Common myeloid progenitor, CD34-positive (primary cell): Measurements from ENCODE around the gene SIX2.

Experiments used
- CTCF ChIA-PET: fragments of 350-600 bp; sonication (Branson Sonifier 250); formaldehyde crosslinking; loops from one replicate; lab custom pipeline; 2021; ENCODE audit warnings: antibody characterized with exemption; lab: Charles Lee
- POLR2A ChIA-PET: fragments of 350-600 bp; sonication (Branson Sonifier 250); formaldehyde crosslinking; loops from one replicate; lab custom pipeline; 2021; ENCODE audit warnings: antibody characterized with exemption; lab: Charles Lee
- DNase-seq, 3 donors: peaks; one replicate each; pipeline versions ENCODE4 v3.0.0 to v3.0.0-alpha.2; 2013
- H3K27ac ChIP-seq, 2 experiments: 1 replicate in 1 of 2; 2 replicates in 1 of 2; pipeline ENCODE4 v1.7.0; 2013; ENCODE audit warnings: inconsistent platforms in 2 of 2, low read length in 2 of 2, mild to moderate bottlenecking in 2 of 2, low read depth in 1 of 2, moderate library complexity in 1 of 2; ENCODE audit not compliant: severe bottlenecking in 2 of 2, insufficient read depth in 1 of 2, poor library complexity in 1 of 2
- H3K27me3 ChIP-seq, 5 experiments: replicated peaks in 2 of 5; 1 replicate in 3 of 5; 2 replicates in 2 of 5; pipeline versions ENCODE4 v1.6.1 to v1.7.0; 2013; ENCODE audit warnings: low read length in 4 of 5, mild to moderate bottlenecking in 2 of 5, moderate library complexity in 2 of 5, inconsistent platforms in 1 of 5; ENCODE audit not compliant: insufficient read depth in 5 of 5, control insufficient read depth in 4 of 5
- H3K36me3 ChIP-seq, 4 experiments: 1 replicate in 2 of 4; 2 replicates in 2 of 4; pipeline versions ENCODE4 v1.6.1 to v1.7.0; 2013; ENCODE audit warnings: low read length in 3 of 4, control low read depth in 1 of 4, mild to moderate bottlenecking in 1 of 4; ENCODE audit not compliant: control insufficient read depth in 4 of 4, insufficient read depth in 4 of 4
- H3K4me1 ChIP-seq, 4 experiments: 1 replicate in 3 of 4; 2 replicates in 1 of 4; pipeline versions ENCODE4 v1.6.1 to v1.7.1; 2013; ENCODE audit warnings: low read length in 3 of 4, mild to moderate bottlenecking in 3 of 4, control low read depth in 1 of 4, inconsistent platforms in 1 of 4, moderate library complexity in 1 of 4; ENCODE audit not compliant: control insufficient read depth in 4 of 4, insufficient read depth in 4 of 4; ENCODE audit errors: control extremely low read depth in 1 of 4
- H3K4me3 ChIP-seq, 7 experiments: 1 replicate in 4 of 7; 2 replicates in 3 of 7; pipeline versions ENCODE4 v1.5.1 to v1.7.0; 2013; ENCODE audit warnings: mild to moderate bottlenecking in 7 of 7, low read length in 6 of 7, moderate library complexity in 6 of 7, inconsistent platforms in 2 of 7, low read depth in 2 of 7, control low read depth in 1 of 7; ENCODE audit not compliant: insufficient read depth in 4 of 7, control insufficient read depth in 1 of 7; ENCODE audit errors: extremely low read depth in 1 of 7
- H3K9me3 ChIP-seq, 5 experiments: 1 replicate in 4 of 5; 2 replicates in 1 of 5; pipeline versions ENCODE4 v1.6.1 to v1.7.1; 2013; ENCODE audit warnings: low read length in 4 of 5, mild to moderate bottlenecking in 2 of 5, inconsistent platforms in 1 of 5, low read depth in 1 of 5, moderate library complexity in 1 of 5; ENCODE audit not compliant: control insufficient read depth in 4 of 5, insufficient read depth in 2 of 5; ENCODE audit errors: control extremely low read depth in 1 of 5
- WGBS: methylation state at CpG from one replicate; pipeline ENCODE4 v1.1.5; 2013; ENCODE audit not compliant: insufficient coverage; 5-methylcytosine and 5-hydroxymethylcytosine counted together

Gene SIX2

DNA sequence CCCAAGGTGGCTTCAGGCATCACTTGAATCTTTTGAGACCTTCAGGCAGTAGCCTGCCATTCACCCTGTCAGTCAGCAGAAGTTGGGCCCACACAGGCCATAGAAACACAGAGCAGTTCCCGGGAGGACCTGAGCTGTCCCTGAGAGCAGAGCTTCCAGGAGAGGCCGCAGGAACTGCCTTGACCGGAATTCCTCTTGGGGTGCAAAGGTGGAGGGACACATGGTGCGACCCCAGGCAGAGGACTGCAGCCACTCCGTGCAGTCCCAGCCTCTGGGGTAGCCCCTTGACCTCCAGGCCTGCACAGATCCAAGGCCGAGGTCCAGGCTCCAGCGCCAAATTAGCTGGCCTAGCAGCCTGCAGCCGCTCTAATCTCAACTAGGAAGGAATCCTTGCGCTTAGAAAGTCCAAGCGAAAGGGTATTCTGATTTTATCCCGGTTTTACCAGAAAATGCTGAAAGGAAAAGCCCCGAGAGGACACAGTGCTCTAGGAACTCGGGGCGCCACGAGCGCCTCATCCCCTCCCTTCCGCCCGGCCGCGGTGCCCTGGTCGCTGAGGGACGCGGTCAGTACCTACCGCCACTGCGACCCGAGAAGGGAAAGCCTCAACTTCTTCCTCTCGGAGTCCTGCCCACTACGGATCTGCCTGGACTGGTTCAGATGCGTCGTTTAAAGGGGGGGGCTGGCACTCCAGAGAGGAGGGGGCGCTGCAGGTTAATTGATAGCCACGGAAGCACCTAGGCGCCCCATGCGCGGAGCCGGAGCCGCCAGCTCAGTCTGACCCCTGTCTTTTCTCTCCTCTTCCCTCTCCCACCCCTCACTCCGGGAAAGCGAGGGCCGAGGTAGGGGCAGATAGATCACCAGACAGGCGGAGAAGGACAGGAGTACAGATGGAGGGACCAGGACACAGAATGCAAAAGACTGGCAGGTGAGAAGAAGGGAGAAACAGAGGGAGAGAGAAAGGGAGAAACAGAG is 5.4 kb downstream of the SIX2 start:
- H3K27me3 ChIP-seq = peaks cover 3 to 100% (median 73%) of the 10 kb centered on the region in 5 experiments
- H3K9me3 ChIP-seq = peaks cover 0 to 3% (median 0%) of the 10 kb centered on the region in 5 experiments
- H3K4me3 ChIP-seq = peak overlapping the region in 4 of 7 experiments; percentile 34 to 53 (median 46)
- WGBS = 13% methylated on average over 29 of the region's 41 CpGs
- CTCF ChIA-PET = interaction anchor here (1.5 to 2.4 kb wide), 2 partner anchors 10 to 48 kb away, joined by 3 to 9 read pairs; no protein-coding TSS in a partner anchor
- DNase-seq = no peak
- H3K4me1 ChIP-seq = peaks cover 0 to 52% (median 42%) of the 10 kb centered on the region in 4 experiments
- POLR2A ChIA-PET = no interaction called here
- H3K27ac ChIP-seq = no peak overlapping the region
- H3K36me3 ChIP-seq = no peaks in the 10 kb centered on the region

DNA sequence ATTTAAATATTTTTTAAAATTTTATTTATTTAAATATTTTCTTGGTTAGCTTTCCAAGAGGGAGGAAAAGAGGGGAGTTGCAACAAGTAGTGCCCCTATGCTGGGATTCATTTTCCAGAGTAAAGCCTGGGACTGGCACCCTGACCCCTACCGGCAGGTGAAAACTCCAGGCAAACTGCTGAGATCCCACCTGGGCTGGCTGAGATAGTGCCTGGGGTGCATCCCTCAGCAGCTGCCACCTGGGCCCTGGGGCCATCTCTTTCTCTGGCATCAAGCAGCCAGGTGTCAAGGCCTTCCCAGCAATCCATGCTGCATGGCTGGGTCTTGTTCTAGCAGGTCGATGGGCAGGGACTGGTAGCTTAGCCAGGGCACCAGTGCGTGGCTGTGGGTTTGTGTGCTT is 6.6 kb downstream of the SIX2 start:
- POLR2A ChIA-PET = no interaction called here
- 14% methylated on average over 1 of the region's 3 CpGs for WGBS
- peaks cover 0 to 3% (median 0%) of the 10 kb centered on the region in 5 experiments for H3K9me3 ChIP-seq
- H3K27ac ChIP-seq = no peak overlapping the region
- H3K36me3 ChIP-seq = no peaks in the 10 kb centered on the region
- peaks cover 0 to 42% (median 33%) of the 10 kb centered on the region in 4 experiments for H3K4me1 ChIP-seq
- no peak overlapping the region for H3K4me3 ChIP-seq
- CTCF ChIA-PET = interaction anchor here (0.6 to 1.3 kb wide), 5 partner anchors 8 to 48 kb away, joined by 3 to 4 read pairs (median 3); no protein-coding TSS in a partner anchor
- DNase-seq = no peak
- H3K27me3 ChIP-seq = peaks cover 6 to 100% (median 67%) of the 10 kb centered on the region in 5 experiments

DNA sequence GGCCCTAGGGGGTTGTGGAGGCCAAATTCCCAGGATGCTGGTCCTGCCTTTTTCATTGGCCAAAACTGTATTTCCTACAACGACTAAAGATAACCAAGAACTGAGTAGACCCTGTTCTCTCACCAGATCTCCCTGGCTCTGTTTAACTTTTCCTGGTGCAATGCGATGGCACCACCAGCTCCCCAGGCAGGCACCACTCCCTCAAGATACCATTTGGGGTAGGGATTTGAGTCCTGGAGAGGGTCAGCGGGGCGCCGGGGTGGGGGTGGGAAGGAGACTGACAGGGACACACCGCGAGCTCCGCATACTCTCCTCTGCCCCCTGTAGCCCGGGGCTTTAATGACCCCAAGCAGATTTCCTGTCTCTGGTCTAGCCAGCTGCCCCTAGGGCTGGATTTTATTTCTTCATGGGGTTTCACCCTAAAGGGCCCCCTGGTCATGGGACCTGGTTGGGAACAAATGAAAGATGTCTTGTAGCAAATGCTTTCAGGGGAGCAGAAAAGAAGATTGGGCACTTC is 7.3 kb downstream of the SIX2 start:
- H3K36me3 ChIP-seq = no peaks in the 10 kb centered on the region
- H3K4me3 ChIP-seq = peak overlapping the region in 1 of 7 experiments; percentile 64
- peaks cover 0 to 4% (median 0%) of the 10 kb centered on the region in 5 experiments for H3K9me3 ChIP-seq
- H3K27me3 ChIP-seq = peaks cover 6 to 99% (median 64%) of the 10 kb centered on the region in 5 experiments
- CTCF ChIA-PET = interaction anchor here (0.6 to 1.3 kb wide), 5 partner anchors 9 to 47 kb away, joined by 3 to 4 read pairs (median 3); no protein-coding TSS in a partner anchor
- DNase-seq = no peak
- peaks cover 0 to 42% (median 33%) of the 10 kb centered on the region in 4 experiments for H3K4me1 ChIP-seq
- POLR2A ChIA-PET = interaction anchor here (0.9 kb wide), 1 partner anchor 9 kb away, joined by 3 read pairs; no protein-coding TSS in a partner anchor
- H3K27ac ChIP-seq = no peak overlapping the region
- WGBS = no CpG with 5 or more reads among the region's 9 CpGs

DNA sequence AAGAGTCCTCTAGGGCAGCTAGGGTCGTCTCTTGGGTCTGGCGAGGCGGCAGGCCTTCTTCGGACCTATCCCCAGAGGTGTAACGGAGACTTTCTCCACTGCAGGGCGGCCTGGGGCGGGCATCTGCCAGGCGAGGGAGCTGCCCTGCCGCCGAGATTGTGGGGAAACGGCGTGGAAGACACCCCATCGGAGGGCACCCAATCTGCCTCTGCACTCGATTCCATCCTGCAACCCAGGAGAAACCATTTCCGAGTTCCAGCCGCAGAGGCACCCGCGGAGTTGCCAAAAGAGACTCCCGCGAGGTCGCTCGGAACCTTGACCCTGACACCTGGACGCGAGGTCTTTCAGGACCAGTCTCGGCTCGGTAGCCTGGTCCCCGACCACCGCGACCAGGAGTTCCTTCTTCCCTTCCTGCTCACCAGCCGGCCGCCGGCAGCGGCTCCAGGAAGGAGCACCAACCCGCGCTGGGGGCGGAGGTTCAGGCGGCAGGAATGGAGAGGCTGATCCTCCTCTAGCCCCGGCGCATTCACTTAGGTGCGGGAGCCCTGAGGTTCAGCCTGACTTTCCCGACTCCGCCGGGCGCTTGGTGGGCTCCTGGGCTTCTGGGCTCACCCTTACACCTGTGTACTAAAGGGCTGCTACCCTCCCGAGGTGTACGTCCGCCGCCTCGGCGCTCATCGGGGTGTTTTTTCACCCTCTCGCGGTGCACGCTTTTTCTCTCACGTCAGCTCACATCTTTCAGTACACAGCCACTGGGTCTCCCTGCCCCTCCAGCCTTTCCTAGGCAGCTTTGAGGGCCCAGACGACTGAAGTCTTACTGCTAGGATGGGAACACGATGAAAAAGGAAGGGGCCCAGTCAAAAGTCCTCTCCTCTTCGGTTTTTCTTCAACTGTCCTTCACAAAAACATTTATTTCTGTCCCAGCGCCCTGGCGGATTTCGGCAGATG is 8.1 kb downstream of the SIX2 start:
- peak in 1 of 3 donors; percentile 36 for DNase-seq
- peaks cover 7 to 99% (median 65%) of the 10 kb centered on the region in 5 experiments for H3K27me3 ChIP-seq
- no peak overlapping the region for H3K27ac ChIP-seq
- POLR2A ChIA-PET = interaction anchor here (0.9 kb wide), 1 partner anchor 10 kb away, joined by 3 read pairs; no protein-coding TSS in a partner anchor
- peak overlapping the region in 6 of 7 experiments; percentile 26 to 69 (median 55) for H3K4me3 ChIP-seq
- peaks cover 0 to 39% (median 31%) of the 10 kb centered on the region in 4 experiments for H3K4me1 ChIP-seq
- H3K36me3 ChIP-seq = no peaks in the 10 kb centered on the region
- CTCF ChIA-PET = interaction anchor here (0.9 to 1.3 kb wide), 3 partner anchors 15 to 46 kb away, joined by 3 read pairs; no protein-coding TSS in a partner anchor
- H3K9me3 ChIP-seq = peaks cover 0 to 5% (median 0%) of the 10 kb centered on the region in 5 experiments
- 2% methylated on average over 57 of the region's 61 CpGs for WGBS

DNA sequence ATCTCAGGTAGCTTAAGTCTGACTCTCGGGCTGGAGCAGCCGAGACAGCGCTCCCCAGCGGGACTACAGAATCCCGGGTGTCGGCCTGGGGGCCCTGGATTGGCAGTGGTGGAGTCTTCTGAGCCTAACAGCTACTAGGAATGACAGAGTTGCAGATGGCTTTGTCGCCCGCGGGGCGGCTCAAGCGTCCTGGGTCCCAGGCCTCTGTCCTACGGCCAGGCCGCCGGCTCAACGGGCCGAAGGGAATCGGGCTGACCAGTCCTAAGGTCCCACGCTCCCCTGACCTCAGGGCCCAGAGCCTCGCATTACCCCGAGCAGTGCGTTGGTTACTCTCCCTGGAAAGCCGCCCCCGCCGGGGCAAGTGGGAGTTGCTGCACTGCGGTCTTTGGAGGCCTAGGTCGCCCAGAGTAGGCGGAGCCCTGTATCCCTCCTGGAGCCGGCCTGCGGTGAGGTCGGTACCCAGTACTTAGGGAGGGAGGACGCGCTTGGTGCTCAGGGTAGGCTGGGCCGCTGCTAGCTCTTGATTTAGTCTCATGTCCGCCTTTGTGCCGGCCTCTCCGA is 8.8 kb downstream of the SIX2 start:
- DNase-seq = no peak
- Histone ChIP-seq H3K27me3 (peaks cover 12 to 98% (median 57%) of the 10 kb centered on the region in 5 experiments), H3K4me1 (peaks cover 0 to 35% (median 29%) of the 10 kb centered on the region in 4 experiments), H3K4me3 (peak overlapping the region in 4 of 7 experiments; percentile 25 to 69 (median 62)), H3K27ac (no peak overlapping the region), H3K36me3 (no peaks in the 10 kb centered on the region), H3K9me3 (peaks cover 0 to 7% (median 0%) of the 10 kb centered on the region in 5 experiments)
- WGBS = 8% methylated on average over 32 of the region's 36 CpGs
- CTCF ChIA-PET = interaction anchor here (1.0 to 1.4 kb wide), 4 partner anchors 10 to 45 kb away, joined by 3 read pairs; no protein-coding TSS in a partner anchor
- POLR2A ChIA-PET = no interaction called here

DNA sequence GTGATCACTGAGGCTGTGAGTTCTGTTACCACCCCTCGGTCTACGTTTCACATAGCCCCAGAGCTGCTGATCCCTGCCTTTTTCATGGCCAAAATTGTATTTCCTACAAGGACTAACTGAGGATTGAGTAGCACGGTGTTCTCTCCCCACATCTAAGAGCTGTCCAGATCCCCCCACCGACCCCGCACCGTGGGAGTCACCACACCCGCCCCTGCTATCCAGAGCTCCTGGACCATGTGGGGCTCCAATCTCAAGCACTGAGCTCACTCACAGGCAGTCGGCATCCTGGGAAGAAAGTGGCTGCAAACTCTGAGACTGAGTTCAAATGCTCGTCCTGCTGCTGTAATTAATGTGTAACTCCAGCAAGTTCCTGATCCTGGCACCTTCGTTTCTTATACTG is 9.7 kb downstream of the SIX2 start:
- Histone ChIP-seq H3K4me3 (no peak overlapping the region), H3K27ac (no peak overlapping the region), H3K9me3 (peaks cover 0 to 7% (median 0%) of the 10 kb centered on the region in 5 experiments), H3K27me3 (peaks cover 13 to 96% (median 50%) of the 10 kb centered on the region in 5 experiments), H3K36me3 (no peaks in the 10 kb centered on the region), H3K4me1 (peaks cover 0 to 27% (median 22%) of the 10 kb centered on the region in 4 experiments)
- 82% methylated on average over 9 of the region's 10 CpGs for WGBS
- ChIA-PET CTCF (interaction anchor here (1.2 to 2.2 kb wide), 7 partner anchors 9 to 495 kb away, joined by 3 to 9 read pairs (median 5); no protein-coding TSS in a partner anchor), POLR2A (interaction anchor here (0.5 kb wide), 1 partner anchor 550 kb away, joined by 4 read pairs; no protein-coding TSS in a partner anchor)
- no peak for DNase-seq
